Kidney capillary endothelial cell (primary cell): ENCODE data around the gene LARP6.
"Not testable (repeated sequence)": the region's sequence is repeated elsewhere in the genome, so short reads cannot be mapped to it uniquely, and the experiment has no call there.

Experiments
- DNase-seq: peaks from one replicate; pipeline ENCODE4 v3.0.0-alpha.2; 2018; ENCODE audit warnings: low spot score

LARP6 gene

DNA sequence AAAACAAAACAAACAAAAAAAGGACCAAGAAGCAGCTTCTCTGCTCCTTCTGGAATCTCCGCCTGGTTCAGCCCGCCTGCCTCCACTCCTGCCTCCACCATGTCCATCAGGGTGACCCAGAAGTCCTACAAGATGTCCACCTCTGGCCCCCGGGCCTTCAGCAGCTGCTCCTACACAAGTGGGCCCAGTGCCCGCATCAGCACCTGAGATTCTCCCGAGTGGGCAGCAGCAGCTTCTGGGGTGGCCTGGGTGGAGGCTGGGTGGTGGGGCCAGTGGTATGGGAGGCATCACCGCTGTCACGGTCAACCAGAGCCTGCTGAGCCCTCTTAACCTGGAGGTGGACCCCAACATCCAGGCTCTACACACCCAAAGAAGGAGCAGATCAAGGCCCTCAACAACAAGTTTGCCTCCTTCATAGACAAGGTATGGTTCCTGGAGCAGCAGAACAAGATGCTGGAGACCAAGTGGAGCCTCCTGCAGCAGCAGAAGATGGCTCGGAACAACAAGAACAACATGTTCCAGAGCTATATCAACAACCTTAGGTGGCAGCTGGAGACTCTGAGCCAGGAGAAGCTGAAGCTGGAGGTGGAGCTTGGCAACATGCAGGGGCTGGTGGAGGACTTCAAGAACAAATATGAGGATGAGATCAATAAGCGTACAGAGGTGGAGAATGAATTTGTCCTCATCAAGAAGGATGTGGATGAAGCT is 4.8 kb upstream of the LARP6 start:
- not testable (repeated sequence) for DNase-seq

DNA sequence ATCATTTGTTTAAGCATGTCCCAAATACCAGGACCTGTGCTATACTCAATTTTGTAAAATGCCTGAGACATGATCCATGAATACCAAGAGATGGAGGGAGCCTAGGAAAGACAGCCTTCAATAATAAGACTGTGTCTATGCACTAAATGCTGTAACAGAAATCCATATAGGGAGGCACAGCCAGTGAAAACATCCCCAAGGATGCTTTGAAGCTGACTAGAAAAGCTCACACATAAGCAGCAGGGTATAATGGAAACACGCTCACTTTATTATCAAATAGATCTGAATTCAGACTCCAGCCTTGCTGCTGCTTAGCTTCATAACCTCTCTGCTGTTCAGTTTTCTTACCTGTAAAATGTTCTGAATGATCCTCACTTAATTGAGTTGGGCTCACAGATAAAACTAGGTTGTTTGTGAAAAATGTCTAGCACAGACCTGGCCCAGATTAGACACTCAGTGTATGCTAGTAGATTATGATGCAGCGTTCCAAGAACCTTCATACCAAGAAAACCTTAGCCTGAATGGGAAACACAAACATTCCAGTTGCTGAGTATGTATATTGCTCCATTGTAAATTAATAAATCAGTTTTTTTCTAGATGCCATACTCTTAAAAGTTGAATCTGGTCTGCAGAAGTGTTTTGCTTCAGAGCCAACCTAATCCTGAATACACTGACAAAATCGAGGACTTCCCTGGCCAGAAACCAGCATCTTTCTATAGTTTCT is 3.8 kb upstream of the LARP6 start:
- no peak for DNase-seq

DNA sequence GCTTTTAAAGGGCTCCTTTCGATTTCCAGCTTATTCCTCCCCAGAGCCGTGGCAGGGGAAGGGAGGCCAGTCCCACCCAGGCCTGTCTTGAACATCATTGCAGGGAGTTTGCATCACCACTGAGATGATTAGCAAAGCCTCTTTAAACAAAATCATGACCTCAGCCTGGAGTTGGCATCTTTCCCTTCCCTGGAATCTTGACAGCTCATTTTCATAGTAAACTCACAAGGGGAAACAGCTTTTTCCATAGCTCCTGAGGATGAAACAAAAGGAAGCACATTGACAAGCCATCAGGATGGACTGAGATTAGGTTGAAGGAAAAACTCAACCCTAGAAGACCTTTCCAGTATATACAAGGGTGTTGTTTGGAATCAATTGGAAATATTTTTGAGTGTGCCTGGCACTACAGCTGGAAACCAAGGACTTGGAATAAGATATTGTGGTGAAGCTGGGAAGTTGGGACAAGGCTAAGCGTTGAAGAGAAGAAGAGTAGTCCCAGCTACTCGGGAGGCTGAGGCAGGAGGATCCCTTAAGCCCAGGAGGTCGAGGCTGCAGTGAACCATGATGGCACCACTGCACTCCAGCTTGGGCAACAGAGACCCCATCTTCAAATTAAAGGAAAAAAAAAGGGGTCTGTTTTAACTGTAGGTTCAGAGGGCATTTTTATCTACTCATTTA is 3.1 kb upstream of the LARP6 start:
- peak; percentile 88 for DNase-seq

DNA sequence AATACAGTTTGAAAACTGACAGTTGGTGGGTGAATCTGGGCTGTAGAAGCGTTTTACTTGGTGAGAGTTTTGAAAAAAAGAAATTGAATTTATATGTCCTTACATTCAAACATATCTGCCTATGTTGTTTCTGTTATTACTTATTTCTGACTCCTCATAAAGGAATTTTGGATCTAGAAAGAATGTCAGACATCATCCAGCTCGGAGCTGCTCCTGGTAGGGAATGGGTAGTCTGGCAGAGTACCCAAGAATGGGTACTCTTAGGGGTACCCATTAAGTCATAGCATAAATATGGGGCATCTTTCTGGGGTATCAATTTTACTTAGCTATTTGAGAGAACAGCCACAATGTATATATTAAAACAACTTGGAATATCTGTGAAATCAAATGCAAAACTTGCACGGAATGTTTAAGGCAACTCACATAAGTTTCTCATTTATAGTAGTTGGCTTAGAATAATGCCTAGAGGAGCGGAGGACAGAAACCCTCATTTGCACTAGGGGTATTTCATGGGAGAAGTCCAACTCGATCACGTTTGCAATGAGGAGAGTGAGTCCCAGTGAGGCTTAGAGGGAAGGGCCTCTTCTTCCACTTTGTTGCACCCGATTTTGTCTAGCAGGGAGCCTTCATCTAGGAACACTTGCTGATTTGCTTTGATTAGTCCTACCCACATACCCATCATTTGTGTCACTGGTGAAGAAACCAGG is 2.4 kb upstream of the LARP6 start:
- no peak for DNase-seq

DNA sequence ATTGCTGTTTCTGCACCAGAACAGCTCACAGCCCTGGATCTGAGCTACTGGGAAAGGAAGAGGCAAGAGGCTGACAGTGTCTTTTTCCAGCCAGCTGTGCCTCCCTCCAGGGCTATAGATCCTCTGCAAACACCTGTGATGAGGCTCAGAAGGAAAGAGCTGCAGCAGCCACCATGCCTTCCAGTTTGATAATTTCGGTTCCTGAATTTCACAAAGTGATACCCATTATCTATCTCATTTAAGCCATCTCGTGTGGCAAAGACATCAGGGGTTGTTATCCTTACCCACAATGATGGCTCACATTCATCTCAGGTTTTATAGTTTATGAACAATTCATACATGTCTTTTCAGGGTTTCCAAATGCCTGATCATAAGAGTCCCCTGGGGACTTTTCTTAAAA is 1.8 kb upstream of the LARP6 start:
- no peak for DNase-seq

DNA sequence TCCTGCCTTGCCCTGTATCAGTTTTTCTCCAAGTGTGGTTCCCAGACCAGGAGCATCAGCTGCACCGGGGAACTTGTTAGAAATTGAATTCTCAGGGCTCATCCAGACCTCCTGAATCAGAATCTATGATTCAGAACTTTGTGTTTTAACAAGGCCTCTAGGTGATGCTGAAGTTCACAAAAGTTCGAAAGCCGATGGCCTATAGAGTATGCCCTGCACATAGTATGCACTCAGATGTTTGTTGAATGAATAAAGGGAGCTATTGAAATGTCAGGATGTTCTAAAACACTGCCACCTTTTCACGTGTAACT is 664 bp upstream of the LARP6 start:
- DNase-seq: no peak

DNA sequence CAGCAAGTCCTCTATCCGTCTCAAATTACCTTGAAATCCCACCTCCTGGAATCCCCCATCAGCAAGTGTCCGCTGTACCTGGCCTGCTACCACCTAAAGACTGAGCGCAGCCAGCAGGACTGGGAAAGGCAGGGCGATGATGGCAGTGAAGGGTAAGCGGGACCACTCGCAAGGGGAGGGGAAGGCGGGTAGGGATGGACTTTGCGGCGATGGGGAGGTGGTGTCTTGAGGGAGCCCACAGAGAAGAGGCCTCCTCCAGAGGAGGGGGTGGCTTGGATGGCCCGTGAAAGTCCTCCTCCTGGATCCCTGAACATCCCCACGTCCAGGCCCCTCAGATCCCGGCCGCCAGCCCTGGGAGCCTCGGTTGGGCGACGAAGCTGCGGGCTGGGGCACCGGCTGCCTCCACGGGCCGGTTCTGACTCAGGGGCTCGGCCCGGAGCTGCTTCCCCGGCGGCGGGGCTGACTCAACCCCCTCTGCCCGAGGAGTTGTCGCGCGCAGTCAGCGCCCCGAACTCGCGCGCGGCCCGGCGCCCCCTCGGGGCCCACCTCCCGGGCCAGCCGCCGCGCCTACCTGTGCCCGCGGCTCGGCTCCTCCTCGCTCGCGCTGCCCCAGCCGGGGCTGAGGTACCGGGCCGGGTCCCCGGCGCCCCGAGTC is 512 bp downstream of the LARP6 start:
- peak; percentile 26 for DNase-seq

DNA sequence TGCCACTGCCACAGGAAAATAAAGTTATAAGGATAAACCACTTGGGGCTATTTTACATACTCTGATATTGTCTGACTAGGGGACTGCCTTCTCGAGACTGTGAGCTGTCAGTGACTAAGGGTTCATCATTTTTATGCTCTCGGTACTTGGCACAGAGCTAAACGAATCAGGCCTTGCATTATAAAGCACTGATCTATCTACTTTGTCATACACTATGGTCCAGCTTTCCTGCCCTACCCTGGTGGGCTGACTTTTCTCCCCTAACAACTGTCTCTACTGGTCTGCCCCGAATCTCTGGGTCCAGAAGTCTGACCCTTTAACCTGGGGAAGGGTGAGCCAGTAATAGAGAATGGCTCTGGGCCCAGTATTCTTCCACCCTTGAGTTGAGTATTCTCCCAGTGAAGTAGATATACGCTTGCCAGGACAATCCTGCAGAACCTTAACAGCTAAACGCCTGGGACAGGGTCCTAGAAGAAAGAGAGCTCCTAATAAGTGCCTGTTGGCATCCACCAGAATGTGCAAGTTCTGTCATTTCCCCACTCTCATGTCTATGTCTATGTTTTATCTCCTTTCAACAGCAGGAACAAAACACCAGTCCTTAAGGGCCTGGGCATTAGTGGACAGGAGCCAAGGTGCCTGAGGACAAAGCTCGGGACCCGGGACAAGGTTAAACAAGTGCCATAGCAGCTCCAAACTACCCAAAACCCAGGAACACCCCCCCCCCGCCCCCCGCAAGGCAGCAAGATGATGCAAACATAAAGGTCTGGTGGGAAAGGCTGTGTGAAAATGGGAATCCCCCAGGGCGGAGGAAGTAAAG is 1.2 kb downstream of the LARP6 start:
- peak; percentile 41 for DNase-seq

DNA sequence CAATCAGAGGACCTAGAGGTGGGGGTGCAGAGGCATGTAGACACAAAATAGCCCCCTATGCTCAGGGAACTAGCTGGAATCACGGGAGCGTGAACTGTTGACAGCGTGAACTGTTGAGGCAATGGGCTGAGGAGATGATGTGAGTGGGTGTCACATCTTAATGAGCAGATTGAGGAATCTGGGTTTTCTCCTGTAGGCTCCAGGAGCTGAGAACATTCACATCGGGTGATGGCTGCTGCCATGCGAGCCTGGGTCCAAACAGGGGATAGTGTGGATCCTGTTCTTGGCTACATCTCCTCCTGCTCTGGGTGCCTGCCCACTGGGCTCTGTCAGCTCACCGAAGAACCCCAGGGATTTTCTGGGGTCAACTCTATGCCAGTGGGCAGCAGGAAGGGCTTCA is 2.1 kb downstream of the LARP6 start:
- DNase-seq: no peak

DNA sequence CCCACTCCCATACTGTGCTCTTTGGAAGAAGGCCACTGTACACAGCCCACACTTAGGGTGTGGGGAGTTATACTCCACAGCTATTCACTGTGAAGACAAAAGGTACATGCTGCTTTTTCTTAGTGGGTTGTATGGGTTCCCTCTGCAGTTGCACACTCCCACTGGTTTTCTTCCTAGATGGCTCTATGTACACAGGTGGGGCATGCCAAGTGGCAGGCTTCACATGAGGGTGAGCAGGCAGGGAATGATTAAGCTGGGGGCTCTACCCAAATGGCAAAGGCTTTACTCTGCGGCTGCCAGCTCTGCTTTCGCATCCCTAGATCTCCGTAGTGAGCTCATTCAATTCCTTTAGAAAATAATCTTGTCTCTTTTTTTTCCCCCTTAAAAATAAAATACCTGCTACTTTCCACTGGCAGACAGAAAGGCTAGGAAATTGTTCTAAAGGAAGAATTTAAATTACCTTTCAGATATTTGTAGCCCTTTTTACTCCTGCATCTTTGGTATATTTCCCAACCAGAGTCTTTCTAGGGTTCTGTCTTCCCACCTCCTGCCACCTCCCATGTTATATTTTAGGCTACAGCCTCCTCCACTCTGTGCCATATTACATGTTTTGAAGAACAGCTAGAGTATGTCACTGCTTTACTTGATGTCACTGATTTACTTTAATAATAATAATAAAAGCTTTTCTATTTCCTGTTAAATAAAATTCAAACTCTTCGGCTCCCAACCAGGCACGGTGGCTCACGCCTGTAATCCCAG is 8.2 kb downstream of the LARP6 start:
- DNase-seq: no peak

DNA sequence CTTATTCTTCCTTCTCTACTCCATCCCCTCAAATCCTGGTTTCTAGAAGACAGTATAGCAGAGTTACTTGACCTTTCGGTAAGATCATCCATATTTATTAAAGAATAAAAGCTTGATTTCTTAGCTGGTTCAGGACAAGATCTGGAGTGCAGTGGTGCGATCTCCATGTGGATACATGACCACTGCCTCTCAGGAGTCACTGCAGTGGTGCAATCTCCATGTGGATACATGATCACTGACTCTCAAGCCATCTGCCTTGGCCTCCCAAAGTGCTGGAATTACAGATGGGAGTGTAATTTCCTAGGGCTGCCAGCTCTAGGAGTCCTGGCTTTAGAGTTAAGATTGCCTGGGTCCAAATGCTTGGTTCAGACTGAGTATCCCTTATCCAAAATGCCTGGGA is 16.5 kb downstream of the LARP6 start:
- DNase-seq: no peak

DNA sequence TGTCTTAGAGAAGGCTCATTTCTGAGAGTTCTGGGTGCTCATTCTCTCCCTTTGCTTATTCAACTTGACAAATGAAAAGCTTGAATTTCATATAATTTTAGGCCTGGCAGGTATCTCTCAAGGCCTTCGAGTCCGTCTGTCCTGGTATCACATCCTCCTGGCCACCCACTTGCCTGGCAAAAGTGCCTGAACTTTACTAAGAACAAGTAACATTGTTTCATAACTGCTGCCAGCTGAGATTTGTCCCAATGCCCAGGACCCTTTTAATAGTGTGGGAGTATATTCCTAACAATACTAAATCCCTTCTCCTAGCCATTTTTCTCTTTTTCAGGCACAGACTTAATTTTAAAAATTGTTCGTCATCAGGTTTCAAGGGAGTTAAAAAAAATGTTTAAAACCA is 18.1 kb downstream of the LARP6 start:
- DNase-seq: no peak

DNA sequence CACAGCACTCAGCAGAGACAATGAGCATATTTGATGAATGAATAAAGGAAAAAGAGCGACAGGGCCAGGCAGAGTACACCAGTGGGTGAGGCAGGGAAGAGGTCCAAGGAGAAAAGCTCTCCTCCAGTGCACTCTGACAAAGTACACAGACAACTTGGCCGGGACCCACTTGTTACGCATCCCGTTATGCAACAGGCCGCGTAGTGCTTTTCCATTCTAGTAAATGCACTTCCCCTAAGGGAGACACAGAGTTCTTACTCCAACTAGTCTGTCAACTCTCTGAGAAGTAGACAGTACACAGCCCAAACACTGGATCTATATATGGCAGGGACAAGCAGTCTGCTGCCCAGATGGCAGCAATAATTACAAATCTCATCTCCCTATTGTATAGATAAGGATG is 18.5 kb downstream of the LARP6 start:
- no peak for DNase-seq

DNA sequence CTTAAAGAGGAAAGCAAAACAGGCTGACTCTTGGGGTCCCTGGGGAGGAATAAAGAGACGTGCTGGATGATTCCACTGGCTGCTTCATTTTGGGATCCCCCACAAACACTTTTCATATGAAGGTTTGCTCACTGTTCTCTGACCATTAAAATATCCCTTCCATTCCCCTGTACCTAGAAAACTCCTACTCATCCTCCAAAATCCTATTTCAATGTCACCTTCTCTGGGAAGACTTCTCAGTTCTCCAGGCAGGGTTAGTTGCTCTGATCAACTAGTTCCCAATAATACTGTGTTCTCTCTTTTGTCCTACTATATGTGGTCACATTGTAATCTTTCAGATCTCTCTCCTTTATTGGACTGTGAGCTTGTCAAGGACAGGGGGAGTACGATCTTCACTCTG is 19.0 kb downstream of the LARP6 start:
- DNase-seq: no peak

DNA sequence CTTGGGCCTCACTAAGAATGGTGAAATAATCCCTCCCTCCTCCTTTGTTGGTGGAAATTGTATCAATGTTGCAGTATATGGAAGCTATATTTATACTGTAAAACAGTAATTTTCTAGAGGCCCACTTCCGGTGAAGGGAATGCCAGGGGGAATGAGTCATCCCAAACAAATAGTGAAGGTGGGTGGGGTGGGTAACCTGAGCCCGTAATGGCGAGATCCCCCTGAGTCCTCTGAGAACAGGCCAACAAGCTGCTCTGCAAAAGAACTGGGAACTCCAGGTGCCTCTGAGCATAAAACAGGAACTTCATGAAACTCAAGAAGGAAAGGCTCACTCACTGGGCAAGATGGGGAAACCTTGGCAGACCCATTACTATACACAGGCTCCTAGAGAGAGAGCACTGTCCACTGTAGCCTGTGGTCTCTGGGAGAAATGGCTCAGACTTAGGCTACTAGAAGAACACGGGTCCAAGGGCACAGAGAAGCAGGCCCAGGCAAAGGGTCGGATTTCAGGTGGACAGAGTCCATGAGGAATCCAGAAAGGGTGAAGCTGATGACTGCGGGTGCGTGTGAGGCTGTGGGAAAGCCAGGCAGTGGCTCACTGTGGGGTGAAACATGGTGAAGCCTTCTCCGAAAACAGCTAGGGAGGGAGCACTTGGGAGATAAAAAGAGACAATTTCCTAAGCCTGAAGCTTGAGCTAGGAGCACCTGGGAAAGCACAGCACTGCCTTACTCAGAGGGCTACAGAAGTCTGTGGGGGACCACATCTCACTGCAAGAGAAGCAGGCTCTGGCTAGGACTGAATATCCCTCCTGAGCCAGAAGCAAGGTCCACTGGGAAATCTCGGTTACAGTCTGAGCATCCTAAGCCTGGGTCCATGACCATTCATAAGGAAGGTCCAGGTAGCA is 19.8 kb downstream of the LARP6 start:
- no peak for DNase-seq

DNA sequence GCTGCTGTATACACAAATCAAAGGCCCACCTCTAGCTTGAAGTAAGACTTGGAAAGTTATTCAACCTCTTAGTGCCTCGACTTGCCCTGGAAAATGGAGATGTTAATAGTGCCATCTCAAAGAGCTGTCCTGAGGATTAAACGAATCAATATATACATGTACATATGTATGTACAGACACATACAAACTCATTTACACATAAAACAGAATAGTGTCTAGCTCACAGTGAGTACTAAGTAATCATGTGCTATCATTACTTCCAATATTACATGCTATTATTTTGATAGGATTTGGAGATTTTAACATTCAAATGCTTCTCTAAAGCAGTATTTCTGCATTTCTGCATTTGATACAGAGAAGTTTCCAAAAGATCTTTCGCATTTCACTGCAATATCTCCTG is 20.5 kb downstream of the LARP6 start:
- no peak for DNase-seq

DNA sequence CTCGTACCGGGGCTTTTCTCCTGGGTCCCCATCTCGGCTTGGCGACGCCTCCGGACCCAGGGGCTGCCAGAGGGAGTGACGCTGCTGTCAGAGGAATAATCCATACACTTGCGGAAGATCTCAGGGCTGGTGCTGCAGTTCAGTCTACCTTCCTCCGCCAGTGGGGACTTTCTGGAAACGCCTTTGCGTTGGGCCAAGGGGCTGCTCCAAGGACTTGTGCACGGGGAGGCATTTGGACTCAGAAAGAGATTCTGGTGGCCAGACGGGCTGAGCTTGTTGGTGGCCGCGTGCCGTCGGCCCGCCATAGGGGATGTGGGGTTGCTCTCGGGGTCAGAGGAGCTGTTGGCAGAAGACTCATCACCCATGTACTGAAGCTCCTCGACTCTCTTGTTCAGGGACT is 21.8 kb downstream of the LARP6 start:
- DNase-seq: no peak

DNA sequence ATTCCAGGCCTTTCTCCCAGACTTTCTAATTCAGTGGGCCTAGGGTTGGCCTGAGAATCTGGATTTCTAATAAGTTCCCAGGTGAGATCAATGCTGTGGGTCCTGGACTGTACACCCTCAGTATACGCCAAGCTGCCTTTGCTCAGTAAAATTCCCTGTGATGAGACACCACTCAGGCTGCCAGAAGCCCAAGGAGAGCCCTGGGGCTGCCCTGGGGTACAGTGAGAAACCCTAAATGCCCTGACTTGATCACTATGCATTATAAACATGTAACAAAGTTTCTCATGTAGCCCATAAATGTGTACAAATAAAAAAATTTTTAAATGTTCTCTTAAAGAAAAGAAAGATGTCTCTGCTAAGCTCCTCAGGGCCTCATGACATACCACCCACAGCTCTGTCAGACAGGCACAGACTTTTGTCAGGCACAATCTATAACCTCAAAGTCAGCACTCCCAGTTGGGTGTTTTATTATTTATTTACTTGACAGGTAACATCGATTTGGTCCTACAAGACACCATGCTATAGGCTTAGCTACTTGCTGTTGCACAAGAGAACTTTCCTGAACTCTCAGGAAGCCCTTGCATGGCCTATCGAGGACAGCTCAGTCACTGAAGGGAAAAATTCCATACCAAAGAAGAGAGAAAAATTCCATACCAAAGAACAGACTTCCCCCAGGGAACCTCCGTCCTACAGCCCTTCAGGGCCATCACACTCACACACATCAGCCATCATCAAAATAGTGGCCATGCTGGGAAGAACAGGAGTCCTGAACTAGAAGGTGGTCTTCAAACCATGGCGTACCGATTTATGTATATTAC is 22.7 kb downstream of the LARP6 start:
- no peak for DNase-seq

DNA sequence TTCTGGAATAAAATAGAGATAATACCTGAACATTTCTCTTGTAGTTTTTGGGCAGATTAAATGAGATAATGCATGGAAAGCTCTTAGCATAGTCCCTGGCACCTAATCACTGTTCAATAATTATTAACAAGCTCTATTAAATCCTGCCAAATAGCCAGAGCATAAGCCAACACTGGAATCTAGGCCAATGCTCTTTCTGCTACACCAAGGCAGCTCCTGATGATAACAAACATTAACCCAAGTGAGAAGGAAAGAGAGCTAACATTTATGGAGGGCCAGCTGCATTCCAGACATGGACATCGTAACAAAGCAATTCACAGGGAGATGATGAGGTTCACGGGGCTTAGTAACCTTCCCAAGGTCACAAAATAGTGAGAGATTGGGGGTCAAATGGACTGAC is 23.3 kb downstream of the LARP6 start:
- no peak for DNase-seq
